Fibroblast of mammary gland (primary cell): Measurements from ENCODE around the gene TMEM106C.

Source experiments
- DNase-seq: peaks from one replicate; pipeline ENCODE4 v3.0.0-alpha.2; 2010; ENCODE audit warnings: low read depth
- H3K4me3 ChIP-seq: 2 replicates; pipeline ENCODE4 v1.5.1; 2011; ENCODE audit warnings: low read depth, mild to moderate bottlenecking, low read length, moderate library complexity; ENCODE audit not compliant: control insufficient read depth
- CTCF ChIP-seq: conservative IDR thresholded peaks from 2 replicates; pipeline ENCODE4 v1.5.1; 2011; ENCODE audit warnings: low read depth, low read length, inconsistent platforms; ENCODE audit not compliant: control insufficient read depth, insufficient read depth

Gene TMEM106C

GRCh38 chr12:47979166-47979565 is 15.8 kb downstream of the TMEM106C start:
- TF ChIP-seq CTCF, result no peak
- H3K4me3 ChIP-seq, result no peak overlapping the region
- no peak for DNase-seq

GRCh38 chr12:47979686-47980085 is 16.3 kb downstream of the TMEM106C start:
- H3K4me3 ChIP-seq, result no peak overlapping the region
- no peak for DNase-seq
- no peak for TF ChIP-seq CTCF

- H3K4me3 ChIP-seq, result no peak overlapping the region
- no peak for DNase-seq
- no peak for TF ChIP-seq CTCF
These were observed 16.8 kb downstream of the TMEM106C start for GRCh38 chr12:47980197-47980596.

- DNase-seq, result no peak
- H3K4me3 ChIP-seq, result no peak overlapping the region
- no peak for TF ChIP-seq CTCF
These were observed 17.5 kb downstream of the TMEM106C start for GRCh38 chr12:47980779-47981495.

GRCh38 chr12:47981496-47982260 is 18.3 kb downstream of the TMEM106C start:
- H3K4me3 ChIP-seq, result no peak overlapping the region
- DNase-seq, result no peak
- TF ChIP-seq CTCF, result no peak

GRCh38 chr12:47982311-47982710 is 18.9 kb downstream of the TMEM106C start:
- no peak for DNase-seq
- H3K4me3 ChIP-seq, result no peak overlapping the region
- TF ChIP-seq CTCF, result no peak
